Sigmoid colon (tissue), 3 donors: Measurements from ENCODE around the gene LGALS3.
A peak's percentile ranks its signal among the peaks of the same experiment; 100 is the strongest.

Experiments used
- CTCF ChIP-seq, 4 experiments: fragments of 450-650 bp in 3 of 4; fragments of 200-600 bp in 1 of 4; IDR thresholded peaks; one replicate each; pipeline ENCODE4 v1.5.1; 2016 to 2019; ENCODE audit warnings: antibody characterized with exemption in 4 of 4, mild to moderate bottlenecking in 3 of 4, moderate library complexity in 2 of 4
- POLR2A ChIP-seq, 2 donors: fragments of 450-650 bp; IDR thresholded peaks; one replicate each; pipeline ENCODE4 v1.6.1; 2016; ENCODE audit warnings: antibody characterized with exemption in 2 of 2, mild to moderate bottlenecking in 2 of 2, moderate library complexity in 2 of 2

DNA sequence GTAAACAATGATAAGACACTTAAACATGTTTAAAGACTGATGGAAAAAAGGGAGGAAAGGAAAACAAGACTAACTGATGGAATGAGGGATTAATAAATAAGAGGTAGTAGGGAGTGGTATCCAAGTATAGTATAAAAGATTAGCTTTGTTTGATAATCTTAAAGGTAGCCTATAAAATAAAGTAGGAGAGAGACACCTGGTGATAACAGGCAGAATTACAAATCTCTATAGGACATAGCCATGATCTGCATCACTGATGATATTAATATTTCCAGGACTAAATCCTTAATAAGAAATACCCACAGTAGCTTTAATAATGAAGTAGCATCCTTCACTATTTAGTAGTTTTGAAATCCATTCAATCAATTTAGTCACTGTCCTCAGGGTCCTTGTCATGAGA lies 31.9 kb downstream of the LGALS3 start:
- TF ChIP-seq CTCF (IDR thresholded peaks at IDR 0.05) (peak in 3 of 4 experiments; percentile 22 to 61 (median 54)), POLR2A (IDR thresholded peaks at IDR 0.05) (no peak)
